ENCODE results near the gene SMAD3. TPM values are rescaled to one million over a fixed set of nuclear protein-coding genes. Genes with fewer than 3 reads are reported as not detected.
"Not testable (repeated sequence)": the region's sequence is repeated elsewhere in the genome, so short reads cannot be mapped to it uniquely, and the experiment has no call there.

The SMAD3 gene
- total RNA-seq, 1 donor: 96.3 TPM

DNA sequence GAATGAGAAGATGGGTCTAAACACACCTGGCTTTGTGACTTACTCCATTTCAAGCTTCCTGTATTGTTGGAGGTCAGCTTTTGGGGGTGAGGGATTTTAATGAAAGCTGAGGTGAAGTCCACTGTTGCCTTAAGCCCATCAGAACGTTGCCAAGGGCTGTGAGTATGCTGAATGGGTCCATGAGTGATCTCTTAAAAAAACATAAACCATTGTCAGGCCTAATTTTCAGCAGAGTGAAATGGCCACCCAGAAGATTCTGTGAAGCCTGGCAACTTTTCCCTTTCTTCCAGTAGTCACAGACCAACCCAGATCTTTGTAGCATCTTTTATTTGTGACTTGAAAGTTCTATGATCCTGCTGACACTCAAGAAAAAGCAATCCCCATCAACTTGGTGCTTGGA lies 87.0 kb downstream of the SMAD3 start:
- TF ChIP-seq, protein P1, sequence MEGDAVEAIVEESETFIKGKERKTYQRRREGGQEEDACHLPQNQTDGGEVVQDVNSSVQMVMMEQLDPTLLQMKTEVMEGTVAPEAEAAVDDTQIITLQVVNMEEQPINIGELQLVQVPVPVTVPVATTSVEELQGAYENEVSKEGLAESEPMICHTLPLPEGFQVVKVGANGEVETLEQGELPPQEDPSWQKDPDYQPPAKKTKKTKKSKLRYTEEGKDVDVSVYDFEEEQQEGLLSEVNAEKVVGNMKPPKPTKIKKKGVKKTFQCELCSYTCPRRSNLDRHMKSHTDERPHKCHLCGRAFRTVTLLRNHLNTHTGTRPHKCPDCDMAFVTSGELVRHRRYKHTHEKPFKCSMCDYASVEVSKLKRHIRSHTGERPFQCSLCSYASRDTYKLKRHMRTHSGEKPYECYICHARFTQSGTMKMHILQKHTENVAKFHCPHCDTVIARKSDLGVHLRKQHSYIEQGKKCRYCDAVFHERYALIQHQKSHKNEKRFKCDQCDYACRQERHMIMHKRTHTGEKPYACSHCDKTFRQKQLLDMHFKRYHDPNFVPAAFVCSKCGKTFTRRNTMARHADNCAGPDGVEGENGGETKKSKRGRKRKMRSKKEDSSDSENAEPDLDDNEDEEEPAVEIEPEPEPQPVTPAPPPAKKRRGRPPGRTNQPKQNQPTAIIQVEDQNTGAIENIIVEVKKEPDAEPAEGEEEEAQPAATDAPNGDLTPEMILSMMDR (IDR thresholded peaks at IDR 0.05; ENCODE audit: insufficient read depth, low read length): no peak
- no peak for DNase-seq (ENCODE audit: low read depth)
- H3K4me3 ChIP-seq (ENCODE audit: low read depth, low read length): no peak overlapping the region

DNA sequence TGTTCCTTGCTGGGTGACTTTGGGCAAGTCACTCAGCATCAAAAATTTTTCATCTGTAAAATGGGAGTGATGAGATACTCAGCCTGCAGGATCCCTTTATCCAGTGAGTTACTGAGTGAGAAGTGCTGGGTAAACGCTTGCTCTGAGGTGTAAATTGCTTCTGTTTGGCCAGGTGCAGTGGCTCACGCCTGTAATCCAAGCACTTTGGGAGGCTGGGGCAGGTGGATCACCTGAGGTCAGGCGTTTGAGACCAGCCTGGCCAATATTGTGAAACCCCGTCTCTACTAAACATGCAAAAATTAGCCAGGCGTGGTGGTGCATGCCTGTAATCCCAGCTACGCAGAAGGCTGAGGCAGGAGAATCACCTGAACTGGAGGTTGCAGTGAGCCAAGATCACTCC lies 87.6 kb downstream of the SMAD3 start:
- DNase-seq (ENCODE audit: low read depth); H3K4me3 ChIP-seq (ENCODE audit: low read depth, low read length): not testable (repeated sequence)

GRCh38 chr15:67154249-67154648 lies 88.8 kb downstream of the SMAD3 start:
- no peak for DNase-seq (ENCODE audit: low read depth)
- H3K4me3 ChIP-seq (ENCODE audit: low read depth, low read length): no peak overlapping the region
- TF ChIP-seq, protein P1 (IDR thresholded peaks at IDR 0.05; ENCODE audit: insufficient read depth, low read length): no peak

DNA sequence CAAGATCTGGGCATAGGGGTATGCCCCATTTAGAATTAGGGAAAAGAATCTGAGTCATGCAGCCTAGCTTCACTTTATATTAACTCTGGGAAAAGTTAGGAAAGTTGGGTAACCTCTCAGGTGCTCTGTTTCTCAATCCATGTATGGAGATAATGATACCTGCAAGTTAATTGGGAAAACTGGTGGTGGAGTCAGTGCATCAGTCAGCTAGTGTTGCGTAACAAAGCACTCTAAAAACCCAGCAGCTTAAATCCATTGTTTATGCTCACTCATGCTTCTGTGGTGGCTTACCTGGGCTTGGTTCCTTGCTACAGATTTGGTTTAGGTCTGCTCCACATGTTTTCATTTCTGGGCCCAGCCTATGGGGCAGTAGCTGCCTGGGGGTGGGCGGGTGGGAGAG lies 91.0 kb downstream of the SMAD3 start:
- H3K4me3 ChIP-seq (ENCODE audit: low read depth, low read length): no peak overlapping the region
- no peak for DNase-seq (ENCODE audit: low read depth)
- TF ChIP-seq, protein P1 (IDR thresholded peaks at IDR 0.05; ENCODE audit: insufficient read depth, low read length): no peak

DNA sequence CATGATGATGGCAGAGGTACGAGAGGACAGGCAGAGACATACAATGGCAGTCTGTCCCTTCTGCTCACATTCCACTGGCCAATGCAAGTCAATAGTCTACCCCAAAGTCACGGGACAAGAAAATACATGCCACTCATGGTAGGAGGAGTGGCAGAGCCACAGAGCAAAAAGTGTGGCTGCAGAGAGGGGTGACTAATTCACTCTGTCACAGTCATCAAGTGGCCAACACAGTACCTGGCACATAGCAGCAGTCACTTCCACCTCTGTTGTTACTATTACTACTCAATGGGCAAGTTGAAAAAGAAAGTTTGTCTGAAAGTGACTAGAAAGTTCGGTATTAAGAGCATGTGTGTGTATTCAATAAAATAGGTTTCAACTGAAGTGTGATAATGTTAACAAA lies 91.4 kb downstream of the SMAD3 start:
- TF ChIP-seq, protein P1 (IDR thresholded peaks at IDR 0.05; ENCODE audit: insufficient read depth, low read length): no peak
- H3K4me3 ChIP-seq (ENCODE audit: low read depth, low read length): no peak overlapping the region
- DNase-seq (ENCODE audit: low read depth): no peak

GRCh38 chr15:67157521-67158252 lies 92.3 kb downstream of the SMAD3 start:
- no peak overlapping the region for H3K4me3 ChIP-seq (ENCODE audit: low read depth, low read length)
- no peak for DNase-seq (ENCODE audit: low read depth)
- TF ChIP-seq, protein P1 (IDR thresholded peaks at IDR 0.05; ENCODE audit: insufficient read depth, low read length): no peak

- no peak overlapping the region for H3K4me3 ChIP-seq (ENCODE audit: low read depth, low read length)
- DNase-seq (ENCODE audit: low read depth): no peak
- TF ChIP-seq, protein P1 (IDR thresholded peaks at IDR 0.05; ENCODE audit: insufficient read depth, low read length): no peak
These were observed 93.0 kb downstream of the SMAD3 start for GRCh38 chr15:67158367-67158766.
